HG03575 (cell line): ENCODE data around the gene HNRNPF.
"Not testable (repeated sequence)": the region's sequence is repeated elsewhere in the genome, so short reads cannot be mapped to it uniquely, and the experiment has no call there.

ENCODE experiments used
- ATAC-seq: cut with Tn5 transposase; IDR thresholded peaks from one replicate; pipeline ENCODE4 v1.9.1; 2021; ENCODE audit not compliant: unreplicated experiment, insufficient number of reproducible peaks, low FRiP score; ENCODE audit errors: extremely low read depth

The HNRNPF gene

DNA sequence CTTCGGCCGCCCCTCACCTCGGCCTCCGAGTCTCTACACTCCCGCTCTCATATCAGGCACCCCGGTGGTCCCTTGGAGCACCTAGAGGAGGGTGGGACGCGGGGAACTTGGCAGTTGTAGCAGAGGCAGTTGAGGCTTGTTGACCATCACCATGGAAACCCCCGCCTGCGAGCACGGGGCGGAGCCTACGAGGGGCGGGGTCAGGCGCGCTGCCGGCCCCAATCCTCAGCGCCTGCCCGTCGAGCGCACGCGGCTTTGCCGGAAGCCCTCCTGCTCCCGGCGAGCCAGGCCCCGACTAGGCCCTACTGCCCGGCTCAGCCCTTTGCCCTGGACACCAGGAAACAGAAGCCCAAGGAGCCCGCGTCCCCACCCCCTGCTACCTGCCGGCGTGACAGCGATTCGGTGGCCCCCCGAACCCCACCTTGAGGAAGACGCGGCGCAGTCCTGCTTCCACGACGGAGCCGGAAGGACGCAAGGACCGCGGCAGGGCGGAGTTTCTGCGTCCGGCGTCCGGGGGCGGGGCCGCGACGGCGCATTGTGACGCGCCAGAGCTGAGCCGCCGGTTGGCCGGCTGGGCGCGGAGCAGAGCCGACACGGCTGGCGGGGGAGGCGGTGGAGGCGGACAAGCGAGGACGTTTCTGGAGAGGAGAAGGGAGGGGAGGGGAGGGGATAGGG lies at the start of gene HNRNPF:
TSS of gene HNRNPF (minus strand) at position 477 of the 675 bp plus-strand sequence. CDS start 21,302 bp downstream, outside the sequence.
- peak; percentile 28 for ATAC-seq

- ATAC-seq, result no peak
These were observed 49.2 kb upstream of the HNRNPF start for GRCh38 chr10:43458227-43458626.

DNA sequence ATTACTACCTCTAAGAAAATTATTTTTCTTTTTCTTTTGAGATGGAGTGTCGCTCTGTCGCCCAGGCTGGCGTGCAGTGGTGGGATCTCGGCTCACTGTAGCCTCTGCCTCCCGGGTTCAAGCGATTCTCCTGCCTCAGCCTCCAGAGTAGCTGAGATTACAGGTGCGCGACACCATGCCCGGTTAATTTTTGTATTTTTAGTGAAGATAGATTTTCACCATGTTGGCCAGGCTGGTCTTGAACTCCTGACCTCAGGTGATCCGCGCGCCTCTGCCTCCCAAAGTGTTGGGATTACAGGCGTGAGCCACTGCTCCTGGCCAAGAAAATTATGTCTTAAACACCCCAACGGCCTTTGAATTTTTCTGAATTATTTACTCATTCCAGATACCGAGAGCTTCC lies 47.6 kb upstream of the HNRNPF start:
- not testable (repeated sequence) for ATAC-seq

- ATAC-seq, result not testable (repeated sequence)
These were observed 45.0 kb upstream of the HNRNPF start for GRCh38 chr10:43454025-43454424.

- ATAC-seq, result peak; percentile 24
These were observed 44.4 kb upstream of the HNRNPF start for GRCh38 chr10:43453266-43453831.

- no peak for ATAC-seq
These were observed 43.4 kb upstream of the HNRNPF start for GRCh38 chr10:43452356-43452914.

DNA sequence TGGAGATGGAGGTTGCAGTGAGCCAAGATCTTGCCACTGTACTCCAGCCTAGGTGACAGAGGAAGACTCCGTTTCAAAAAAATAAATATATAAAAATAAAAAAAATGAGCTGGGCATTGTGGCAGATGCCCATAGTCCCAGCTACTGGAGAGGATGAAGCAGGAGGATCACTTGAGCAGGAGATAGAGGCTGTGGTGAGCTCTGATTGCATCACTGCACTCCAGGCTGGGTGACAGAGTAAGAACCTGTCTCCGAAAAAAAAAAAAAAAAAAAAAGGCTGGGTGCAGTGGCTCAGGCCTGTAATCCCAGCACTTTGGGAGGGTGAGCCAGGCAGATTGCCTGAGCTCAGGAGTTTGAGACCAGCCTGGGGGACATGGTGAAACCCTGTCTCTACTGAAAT lies 39.8 kb upstream of the HNRNPF start:
- ATAC-seq, result no peak

- not testable (repeated sequence) for ATAC-seq
These were observed 37.4 kb upstream of the HNRNPF start for GRCh38 chr10:43446219-43447017.

DNA sequence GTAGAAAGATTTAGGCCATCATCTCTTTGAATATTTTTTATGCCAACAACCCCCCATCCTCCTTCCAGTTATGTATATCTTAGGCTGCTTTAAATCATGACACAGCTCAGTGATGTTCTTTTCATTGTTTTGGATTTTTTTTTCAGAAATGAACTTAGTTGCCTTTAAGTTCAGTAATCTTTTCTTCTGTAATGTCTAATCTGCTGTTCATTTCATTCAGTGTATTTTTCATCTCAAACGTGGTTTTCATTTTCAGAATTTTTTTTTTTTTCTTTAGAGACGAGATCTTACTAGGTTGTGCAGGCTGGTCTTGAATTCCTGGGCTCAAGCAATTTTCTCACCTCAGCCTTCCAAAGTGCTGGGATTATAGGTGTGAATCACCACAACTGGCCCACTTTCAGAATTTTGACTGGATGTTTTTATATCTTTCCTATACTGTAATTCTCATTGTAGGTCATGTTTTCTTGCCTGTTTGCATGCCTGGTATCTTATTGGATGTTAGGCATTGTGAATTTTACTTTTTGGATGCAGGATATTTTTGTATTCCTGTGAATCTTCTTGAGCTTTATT lies 36.0 kb upstream of the HNRNPF start:
- no peak for ATAC-seq

GRCh38 chr10:43444323-43444722 lies 35.3 kb upstream of the HNRNPF start:
- ATAC-seq, result no peak

GRCh38 chr10:43440463-43441134 lies 31.6 kb upstream of the HNRNPF start:
- ATAC-seq, result no peak

DNA sequence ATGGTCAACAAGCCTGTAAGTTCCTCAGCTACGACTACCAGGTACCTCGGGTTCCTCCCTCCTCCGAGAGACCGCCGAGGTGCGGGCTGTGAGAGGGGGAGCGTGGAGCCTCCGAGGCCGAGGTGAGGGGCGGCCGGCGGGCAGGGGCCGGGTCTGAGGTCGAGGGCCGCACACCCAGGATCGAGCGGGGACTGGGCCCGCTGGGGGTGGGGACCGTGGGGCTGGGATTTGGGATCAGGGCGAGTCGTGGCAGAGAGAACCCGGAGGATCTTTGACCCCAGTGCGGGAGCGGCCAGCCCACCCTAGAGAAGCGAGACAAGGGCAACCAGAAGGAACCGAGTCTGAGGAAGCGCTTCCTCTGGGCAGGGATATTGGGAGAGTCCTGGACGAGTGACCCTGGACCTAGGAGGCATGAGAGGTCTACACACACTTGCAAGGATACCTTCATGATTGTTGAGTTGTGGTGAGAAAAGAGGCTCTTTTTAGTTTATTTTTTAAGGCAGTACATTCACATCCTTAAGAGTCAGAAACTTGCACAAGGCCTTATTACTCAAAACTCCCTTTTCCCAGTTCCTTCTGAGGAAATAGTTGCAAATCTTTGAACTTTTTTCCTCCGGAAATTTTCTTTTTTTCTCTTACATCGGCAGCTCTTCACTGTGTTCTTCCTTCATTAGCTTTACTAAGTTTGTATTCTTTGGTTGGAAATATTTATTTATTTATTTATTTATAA lies 28.3 kb upstream of the HNRNPF start:
- ATAC-seq, result no peak

DNA sequence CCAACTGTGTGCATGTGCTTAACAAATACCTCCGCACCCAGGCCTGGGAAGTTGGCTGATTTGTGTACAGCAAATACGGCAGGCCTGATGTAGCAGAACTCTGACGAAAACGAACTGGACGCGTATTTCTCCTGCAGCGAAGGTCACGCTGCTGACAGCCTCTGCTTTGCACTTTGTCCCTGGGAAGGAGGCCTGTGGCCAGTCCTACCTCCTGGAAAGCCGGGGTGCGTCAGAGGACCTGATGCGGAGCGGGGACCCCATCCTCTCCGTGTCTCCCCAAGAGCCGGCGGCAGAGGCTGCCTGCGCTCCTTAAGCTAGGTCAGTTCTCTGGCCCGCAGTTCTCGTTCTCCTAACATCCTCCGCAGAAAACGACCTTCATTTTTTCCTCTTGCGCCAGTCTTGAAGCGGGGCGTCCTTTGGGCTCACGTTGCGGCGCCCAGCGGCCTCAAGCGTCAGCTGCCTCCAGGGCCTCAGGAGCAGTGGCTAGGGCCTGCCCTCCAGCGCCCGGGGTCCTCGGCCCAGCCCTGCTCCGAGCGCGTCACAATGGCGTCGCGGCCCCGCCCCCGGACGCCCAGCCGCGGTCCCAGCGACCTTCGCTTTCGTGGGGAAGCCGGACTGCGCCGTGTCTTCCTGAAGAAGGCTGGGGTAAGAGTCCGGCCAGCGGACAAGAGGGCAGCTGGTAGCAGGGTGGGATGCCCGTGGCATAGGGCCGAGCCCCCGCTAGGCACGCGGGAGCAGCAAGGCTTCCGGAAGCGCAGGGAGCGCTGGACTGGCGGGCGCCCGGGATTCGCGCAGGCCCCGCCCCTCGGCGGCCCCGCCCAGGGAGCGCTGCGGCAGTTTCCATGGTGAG lies 27.5 kb upstream of the HNRNPF start, which contains the start of gene ZNF487:
TSS of gene ZNF487 (plus strand) at position 821 of the 850 bp plus-strand sequence. CDS start 38,703 bp downstream, outside the sequence.
- peak; percentile 77 for ATAC-seq

DNA sequence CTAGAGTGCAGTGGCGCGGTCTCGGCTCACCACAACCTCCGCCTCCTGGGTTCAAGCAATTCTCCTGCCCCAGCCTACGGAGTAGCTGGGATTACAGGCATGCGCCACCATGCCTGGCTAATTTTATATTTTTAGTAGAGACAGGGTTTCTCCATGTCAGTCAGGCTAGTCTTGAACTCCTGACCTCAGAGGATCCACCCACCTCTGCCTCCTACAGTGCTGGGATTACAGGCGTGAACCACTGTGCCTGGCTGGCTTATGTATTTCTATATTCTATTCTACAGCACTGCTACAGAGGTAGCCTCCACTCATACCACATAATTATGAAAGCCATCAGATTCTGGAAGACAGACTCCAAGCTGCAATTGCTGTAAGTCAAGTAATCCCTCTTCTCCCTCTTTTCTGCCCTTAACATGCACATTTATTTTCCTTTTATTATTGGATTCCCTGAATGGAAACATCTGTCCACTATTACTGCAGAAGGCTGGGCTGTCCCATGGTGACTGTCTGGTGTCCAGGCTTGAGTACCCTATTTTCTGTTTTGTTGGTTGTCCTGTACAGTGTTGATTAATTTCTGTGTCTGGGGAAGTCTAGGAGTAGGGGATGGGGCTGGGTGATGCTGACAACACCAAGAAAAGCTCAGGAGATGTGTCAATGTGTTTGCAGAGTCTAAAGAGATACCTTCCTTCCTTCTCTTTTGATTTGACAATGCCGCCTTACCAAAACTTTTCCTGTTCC lies 22.1 kb upstream of the HNRNPF start:
- no peak for ATAC-seq

DNA sequence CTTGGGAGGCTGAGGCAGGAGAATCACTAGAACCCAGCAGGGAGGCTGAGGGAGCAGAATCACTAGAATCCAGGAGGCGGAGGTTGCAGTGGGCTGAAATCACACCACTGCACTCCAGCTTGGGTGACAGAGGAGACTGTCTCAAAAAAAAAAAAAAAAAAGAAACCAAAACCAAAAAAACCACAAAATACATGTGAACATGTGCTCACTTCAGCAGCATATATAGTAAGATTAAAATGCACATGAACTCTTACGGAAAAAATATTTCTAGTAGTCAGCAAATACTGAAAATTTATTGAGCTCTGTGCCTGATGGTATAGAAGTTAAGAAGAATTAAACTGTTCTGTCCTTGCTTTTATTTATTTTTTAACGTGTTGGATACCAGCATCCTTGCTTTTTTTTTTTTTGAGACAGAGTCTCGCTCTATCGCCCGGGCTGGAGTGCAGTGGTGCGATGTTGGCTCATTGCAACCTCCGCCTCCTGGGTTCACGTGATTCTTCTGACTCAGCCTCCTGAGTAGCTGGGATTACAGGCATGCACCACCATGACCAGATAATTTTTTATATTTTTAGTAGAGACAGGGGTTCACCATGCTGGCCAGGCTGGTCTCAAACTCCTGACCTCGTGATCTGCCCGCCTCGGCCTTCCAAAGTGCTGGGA lies 18.3 kb upstream of the HNRNPF start:
- ATAC-seq, result peak; percentile 72

DNA sequence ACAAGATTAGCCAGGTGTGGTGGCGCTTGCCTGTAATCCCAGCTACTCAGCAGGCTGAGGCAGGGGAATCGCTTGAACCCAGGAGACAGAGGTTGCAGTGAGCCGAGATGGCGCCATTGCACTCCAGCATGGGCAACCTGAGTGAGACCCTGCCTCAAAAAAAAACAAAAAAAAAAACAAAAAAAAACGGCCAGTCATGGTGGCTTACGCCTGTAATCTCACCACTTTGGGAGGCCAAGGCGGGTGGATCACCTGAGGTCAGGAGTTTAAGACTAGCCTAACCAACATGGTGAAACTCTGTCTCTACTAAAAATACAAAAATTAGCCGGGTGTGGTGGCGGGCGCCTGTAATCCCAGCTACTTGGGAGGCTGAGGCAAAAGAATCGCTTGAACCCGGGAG lies 17.5 kb upstream of the HNRNPF start:
- not testable (repeated sequence) for ATAC-seq
